ENCODE measurements around the gene TNK2. TPM values are rescaled to one million over a fixed set of nuclear protein-coding genes. Genes with fewer than 3 reads are reported as not detected.

TNK2 gene
- total RNA-seq = 7.6 and 8.1 TPM in 2 replicates

DNA sequence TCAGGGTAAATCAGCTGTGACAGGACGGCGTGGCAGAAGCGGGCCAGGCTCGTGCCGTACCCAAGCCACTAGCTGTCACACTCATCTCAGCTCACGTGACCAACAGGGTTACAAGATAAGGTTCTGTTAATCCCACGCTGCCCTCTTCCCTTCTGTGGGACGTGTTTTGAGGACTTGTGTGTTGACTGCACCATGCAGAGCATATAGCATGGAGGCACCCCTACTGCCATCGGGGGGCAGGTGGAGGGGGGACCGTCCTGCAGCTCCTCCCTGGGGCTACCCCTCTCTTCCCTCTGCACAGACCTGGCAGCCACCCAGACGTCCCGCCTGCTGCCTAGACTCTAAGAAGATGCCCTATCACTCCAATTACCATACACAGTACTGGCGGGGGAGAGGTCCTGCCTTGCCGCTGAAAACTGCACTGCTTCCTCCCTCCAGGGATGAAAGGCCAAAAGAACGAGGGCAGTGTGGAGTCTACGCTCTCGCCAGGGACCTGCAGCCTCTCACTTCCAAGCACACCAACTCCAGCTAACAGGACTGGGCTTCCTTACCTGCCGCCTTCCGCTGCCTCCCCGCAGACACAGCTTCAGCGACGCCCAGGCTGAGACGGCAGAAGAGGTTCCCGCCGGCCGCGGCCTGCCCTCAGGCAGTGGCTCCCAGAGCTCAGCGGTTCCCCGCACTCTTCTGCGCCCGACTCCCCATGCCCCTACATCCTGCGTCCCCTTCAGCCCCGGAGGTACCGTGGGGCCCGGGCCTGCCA lies at the start of gene TNK2:
Gene TNK2, minus strand, starts transcription at position 618 of the 760 bp plus-strand sequence. CDS start 19,963 bp downstream, outside the sequence.

Other genes starting within 250 kb of the TNK2 start
- gene MUC20, start 187.6 kb downstream of the TNK2 start, total RNA-seq = not detected in 2 replicates
- under 0.01 TPM in 1 of 2 replicates, not detected in the other for gene MUC4, start 96.6 kb downstream of the TNK2 start, total RNA-seq
- 124 and 212 TPM in 2 replicates for gene TFRC, start 173.5 kb upstream of the TNK2 start, total RNA-seq